ENCODE data around the gene PTPN3. TPM values are rescaled to one million over a fixed set of nuclear protein-coding genes. Genes with fewer than 3 reads are reported as not detected.

PTPN3 gene
- total and polyA plus RNA-seq, 10 of the 15 experiments (the other 5 are each of a cell fraction or from before 2014, with no cell fraction given), result 0.18 to 1.3 (median 0.39) TPM

GRCh38 chr9:109427886-109428285 lies 70.2 kb downstream of the PTPN3 start:
- no peaks in the 10 kb centered on the region for H4K20me1 ChIP-seq (ENCODE audit: control insufficient read depth, insufficient read depth)
- H3K27ac ChIP-seq (ENCODE audit: control insufficient read depth, insufficient read depth), result no peak overlapping the region
- intact Hi-C loops (cut with micrococcal nuclease; ENCODE audit: unreplicated experiment) (no loop called here), in situ Hi-C loops (cut with MboI) (no loop called here)
- H3K4me1 ChIP-seq (ENCODE audit: control insufficient read depth, insufficient read depth, low read length), result peaks cover 9% of the 10 kb centered on the region
- H3K4me2 ChIP-seq (ENCODE audit: control insufficient read depth, insufficient read depth), result no peak overlapping the region
- BruUV-seq (replicated peaks), result no TSS peak
- POLR2A ChIA-PET, result interaction anchor here (1.1 kb wide), 1 partner anchor 10 kb away, joined by 3 read pairs; no protein-coding TSS in a partner anchor
- no peak for ATAC-seq
- H3K4me3 ChIP-seq, result no peak overlapping the region
- no peak for FAIRE-seq
- H3K36me3 ChIP-seq (ENCODE audit: control insufficient read depth in 2 of 2, insufficient read depth in 2 of 2, low read length in 1 of 2), result no peaks in the 10 kb centered on the region
- no peaks in the 10 kb centered on the region for H3K79me2 ChIP-seq (ENCODE audit: control insufficient read depth, insufficient read depth, low read length)
- H3K27me3 ChIP-seq (replicated peaks in 1 of 2; ENCODE audit: control insufficient read depth in 2 of 2, insufficient read depth in 2 of 2, low read length in 1 of 2), result no peaks in the 10 kb centered on the region
- no peak overlapping the region for H3K9ac ChIP-seq (ENCODE audit: control insufficient read depth, insufficient read depth, low read length)
- H2AFZ ChIP-seq (ENCODE audit: control insufficient read depth, low read depth, low read length), result no peak overlapping the region
- RAD21 ChIA-PET (ENCODE audit: unreplicated experiment), result interaction anchor here (1.2 to 2.7 kb wide), 3 partner anchors 13 to 42 kb away, joined by 3 to 10 read pairs (median 7); no protein-coding TSS in a partner anchor
- CTCF ChIA-PET, result interaction anchor here (1.1 to 2.4 kb wide), 4 partner anchors 9 to 17 kb away, joined by 3 to 8 read pairs (median 6); no protein-coding TSS in a partner anchor
- no peak for DNase-seq (ENCODE audit: low read depth, low spot score)
- no peaks in the 10 kb centered on the region for H3K9me3 ChIP-seq (replicated peaks; ENCODE audit: control insufficient read depth, insufficient read depth, low read length)
- SMC1A ChIA-PET (ENCODE audit: uncharacterized antibody, unreplicated experiment), result interaction anchor here (1.3 to 1.7 kb wide), 3 partner anchors 8 to 12 kb away, joined by 5 to 11 read pairs (median 5); no protein-coding TSS in a partner anchor
- WGBS (ENCODE audit: insufficient coverage, insufficient replicate concordance, low lambda C conversion rate, missing lambda C conversion rate), result 72% methylated on average over 4 of the region's 4 CpGs
- TF ChIP-seq NR2F1 (conservative IDR thresholded peaks at IDR 0.05), result no peak
- TF ChIP-seq, protein P1, sequence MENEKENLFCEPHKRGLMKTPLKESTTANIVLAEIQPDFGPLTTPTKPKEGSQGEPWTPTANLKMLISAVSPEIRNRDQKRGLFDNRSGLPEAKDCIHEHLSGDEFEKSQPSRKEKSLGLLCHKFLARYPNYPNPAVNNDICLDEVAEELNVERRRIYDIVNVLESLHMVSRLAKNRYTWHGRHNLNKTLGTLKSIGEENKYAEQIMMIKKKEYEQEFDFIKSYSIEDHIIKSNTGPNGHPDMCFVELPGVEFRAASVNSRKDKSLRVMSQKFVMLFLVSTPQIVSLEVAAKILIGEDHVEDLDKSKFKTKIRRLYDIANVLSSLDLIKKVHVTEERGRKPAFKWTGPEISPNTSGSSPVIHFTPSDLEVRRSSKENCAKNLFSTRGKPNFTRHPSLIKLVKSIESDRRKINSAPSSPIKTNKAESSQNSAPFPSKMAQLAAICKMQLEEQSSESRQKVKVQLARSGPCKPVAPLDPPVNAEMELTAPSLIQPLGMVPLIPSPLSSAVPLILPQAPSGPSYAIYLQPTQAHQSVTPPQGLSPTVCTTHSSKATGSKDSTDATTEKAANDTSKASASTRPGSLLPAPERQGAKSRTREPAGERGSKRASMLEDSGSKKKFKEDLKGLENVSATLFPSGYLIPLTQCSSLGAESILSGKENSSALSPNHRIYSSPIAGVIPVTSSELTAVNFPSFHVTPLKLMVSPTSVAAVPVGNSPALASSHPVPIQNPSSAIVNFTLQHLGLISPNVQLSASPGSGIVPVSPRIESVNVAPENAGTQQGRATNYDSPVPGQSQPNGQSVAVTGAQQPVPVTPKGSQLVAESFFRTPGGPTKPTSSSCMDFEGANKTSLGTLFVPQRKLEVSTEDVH (IDR thresholded peaks at IDR 0.05; ENCODE audit: low read depth, partially characterized antibody), result no peak
- no peak for TF ChIP-seq IKZF2 (IDR thresholded peaks at IDR 0.05)
- TF ChIP-seq ZBED1 (IDR thresholded peaks at IDR 0.05; ENCODE audit: borderline replicate concordance), result no peak
- TF ChIP-seq, protein P2, sequence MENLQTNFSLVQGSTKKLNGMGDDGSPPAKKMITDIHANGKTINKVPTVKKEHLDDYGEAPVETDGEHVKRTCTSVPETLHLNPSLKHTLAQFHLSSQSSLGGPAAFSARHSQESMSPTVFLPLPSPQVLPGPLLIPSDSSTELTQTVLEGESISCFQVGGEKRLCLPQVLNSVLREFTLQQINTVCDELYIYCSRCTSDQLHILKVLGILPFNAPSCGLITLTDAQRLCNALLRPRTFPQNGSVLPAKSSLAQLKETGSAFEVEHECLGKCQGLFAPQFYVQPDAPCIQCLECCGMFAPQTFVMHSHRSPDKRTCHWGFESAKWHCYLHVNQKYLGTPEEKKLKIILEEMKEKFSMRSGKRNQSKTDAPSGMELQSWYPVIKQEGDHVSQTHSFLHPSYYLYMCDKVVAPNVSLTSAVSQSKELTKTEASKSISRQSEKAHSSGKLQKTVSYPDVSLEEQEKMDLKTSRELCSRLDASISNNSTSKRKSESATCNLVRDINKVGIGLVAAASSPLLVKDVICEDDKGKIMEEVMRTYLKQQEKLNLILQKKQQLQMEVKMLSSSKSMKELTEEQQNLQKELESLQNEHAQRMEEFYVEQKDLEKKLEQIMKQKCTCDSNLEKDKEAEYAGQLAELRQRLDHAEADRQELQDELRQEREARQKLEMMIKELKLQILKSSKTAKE (IDR thresholded peaks at IDR 0.05; ENCODE audit: low read depth, poor library complexity, severe bottlenecking), result no peak
- TF ChIP-seq, protein P3, sequence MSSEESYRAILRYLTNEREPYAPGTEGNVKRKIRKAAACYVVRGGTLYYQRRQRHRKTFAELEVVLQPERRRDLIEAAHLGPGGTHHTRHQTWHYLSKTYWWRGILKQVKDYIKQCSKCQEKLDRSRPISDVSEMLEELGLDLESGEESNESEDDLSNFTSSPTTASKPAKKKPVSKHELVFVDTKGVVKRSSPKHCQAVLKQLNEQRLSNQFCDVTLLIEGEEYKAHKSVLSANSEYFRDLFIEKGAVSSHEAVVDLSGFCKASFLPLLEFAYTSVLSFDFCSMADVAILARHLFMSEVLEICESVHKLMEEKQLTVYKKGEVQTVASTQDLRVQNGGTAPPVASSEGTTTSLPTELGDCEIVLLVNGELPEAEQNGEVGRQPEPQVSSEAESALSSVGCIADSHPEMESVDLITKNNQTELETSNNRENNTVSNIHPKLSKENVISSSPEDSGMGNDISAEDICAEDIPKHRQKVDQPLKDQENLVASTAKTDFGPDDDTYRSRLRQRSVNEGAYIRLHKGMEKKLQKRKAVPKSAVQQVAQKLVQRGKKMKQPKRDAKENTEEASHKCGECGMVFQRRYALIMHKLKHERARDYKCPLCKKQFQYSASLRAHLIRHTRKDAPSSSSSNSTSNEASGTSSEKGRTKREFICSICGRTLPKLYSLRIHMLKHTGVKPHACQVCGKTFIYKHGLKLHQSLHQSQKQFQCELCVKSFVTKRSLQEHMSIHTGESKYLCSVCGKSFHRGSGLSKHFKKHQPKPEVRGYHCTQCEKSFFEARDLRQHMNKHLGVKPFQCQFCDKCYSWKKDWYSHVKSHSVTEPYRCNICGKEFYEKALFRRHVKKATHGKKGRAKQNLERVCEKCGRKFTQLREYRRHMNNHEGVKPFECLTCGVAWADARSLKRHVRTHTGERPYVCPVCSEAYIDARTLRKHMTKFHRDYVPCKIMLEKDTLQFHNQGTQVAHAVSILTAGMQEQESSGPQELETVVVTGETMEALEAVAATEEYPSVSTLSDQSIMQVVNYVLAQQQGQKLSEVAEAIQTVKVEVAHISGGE (CRISPR knock-in tag; IDR thresholded peaks at IDR 0.05), result no peak
- no peak for TF ChIP-seq NR2C2 (IDR thresholded peaks at IDR 0.05; ENCODE audit: borderline replicate concordance, control insufficient read depth, insufficient read length, low read depth)
- no peak for TF ChIP-seq SUPT20H (IDR thresholded peaks at IDR 0.05; ENCODE audit: borderline replicate concordance, control insufficient read depth, low read depth, low read length)
- TF ChIP-seq SIN3A (IDR thresholded peaks at IDR 0.05; ENCODE audit: low read depth, low read length), result no peak
- TF ChIP-seq KAT2A (conservative IDR thresholded peaks at IDR 0.05; ENCODE audit: control insufficient read depth, low read depth, low read length), result no peak
- TF ChIP-seq ZNF24 (IDR thresholded peaks at IDR 0.05), result no peak
- TF ChIP-seq MYB (IDR thresholded peaks at IDR 0.05; ENCODE audit: borderline replicate concordance, low read depth, low read length), result no peak
- no peak for TF ChIP-seq NFXL1 (IDR thresholded peaks at IDR 0.05; ENCODE audit: borderline replicate concordance)
- no peak for TF ChIP-seq ETV6 (conservative IDR thresholded peaks at IDR 0.05 in 1 of 2, IDR thresholded peaks at IDR 0.05 in 1 of 2; ENCODE audit: borderline replicate concordance in 1 of 2, low read depth in 1 of 2)
- no peak for TF ChIP-seq POU2F2 (IDR thresholded peaks at IDR 0.05; ENCODE audit: borderline replicate concordance, low read depth, low read length)
- TF ChIP-seq SIX5 (IDR thresholded peaks at IDR 0.05; ENCODE audit: low read depth, low read length, severe bottlenecking), result no peak

Measured in GM12878 (cell line).